GM10248 (cell line): Measurements from ENCODE around the gene SERPINB7.

ENCODE experiments used
- CTCF ChIA-PET: fragments of 300-600 bp; sonication (Branson Sonifier 250); formaldehyde crosslinking; extraction: SDS; loops from one replicate; lab custom pipeline; 2021; ENCODE audit warnings: antibody characterized with exemption; lab: Yijun Ruan, JAX
- POLR2A ChIA-PET: fragments of 350-650 bp; sonication (Branson Sonifier 250); formaldehyde crosslinking; extraction: SDS; loops from one replicate; lab custom pipeline; 2020; ENCODE audit warnings: antibody characterized with exemption; lab: Yijun Ruan, JAX
- DNase-seq: peaks from one replicate; pipeline ENCODE4 v3.0.0; 2012; ENCODE audit errors: extremely low spot score
- TF ChIP-seq, protein P1 (sequence below): IDR thresholded peaks from 2 replicates; pipeline ENCODE4 v1.5.1; 2012; ENCODE audit warnings: mild to moderate bottlenecking, low read depth; ENCODE audit errors: extremely low read depth, missing control alignments, control extremely low read depth

Gene SERPINB7

DNA sequence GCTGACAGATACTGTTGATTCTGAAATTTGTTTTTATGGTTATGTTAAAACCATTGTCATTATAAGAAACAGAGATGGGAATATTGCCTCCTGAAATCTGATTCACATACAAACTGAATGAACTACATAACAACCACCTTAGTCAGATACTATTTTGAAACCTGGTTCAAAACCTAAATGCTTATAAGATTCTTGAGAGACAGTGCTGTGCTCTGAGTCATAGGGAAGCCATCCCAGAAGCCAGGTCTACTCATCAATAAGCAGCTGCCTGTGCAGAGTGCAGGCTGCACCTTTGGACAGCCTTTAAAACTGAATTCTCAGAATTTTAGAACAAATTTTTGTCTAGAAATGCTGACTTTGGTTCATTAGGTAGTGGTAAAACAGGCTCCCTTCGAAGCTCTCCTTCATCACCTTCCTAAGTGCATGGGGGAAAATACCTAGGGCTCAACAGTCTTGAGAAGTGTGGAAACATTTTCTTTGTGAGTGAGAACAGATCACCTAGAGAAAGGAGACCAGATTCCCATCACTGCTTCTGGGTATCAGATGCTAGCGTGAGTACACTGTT lies at the start of gene SERPINB7:
Gene SERPINB7, plus strand, starts transcription at position 253 of the 565 bp plus-strand sequence. CDS start 6,955 bp downstream, outside the sequence.
- TF ChIP-seq, protein P1, sequence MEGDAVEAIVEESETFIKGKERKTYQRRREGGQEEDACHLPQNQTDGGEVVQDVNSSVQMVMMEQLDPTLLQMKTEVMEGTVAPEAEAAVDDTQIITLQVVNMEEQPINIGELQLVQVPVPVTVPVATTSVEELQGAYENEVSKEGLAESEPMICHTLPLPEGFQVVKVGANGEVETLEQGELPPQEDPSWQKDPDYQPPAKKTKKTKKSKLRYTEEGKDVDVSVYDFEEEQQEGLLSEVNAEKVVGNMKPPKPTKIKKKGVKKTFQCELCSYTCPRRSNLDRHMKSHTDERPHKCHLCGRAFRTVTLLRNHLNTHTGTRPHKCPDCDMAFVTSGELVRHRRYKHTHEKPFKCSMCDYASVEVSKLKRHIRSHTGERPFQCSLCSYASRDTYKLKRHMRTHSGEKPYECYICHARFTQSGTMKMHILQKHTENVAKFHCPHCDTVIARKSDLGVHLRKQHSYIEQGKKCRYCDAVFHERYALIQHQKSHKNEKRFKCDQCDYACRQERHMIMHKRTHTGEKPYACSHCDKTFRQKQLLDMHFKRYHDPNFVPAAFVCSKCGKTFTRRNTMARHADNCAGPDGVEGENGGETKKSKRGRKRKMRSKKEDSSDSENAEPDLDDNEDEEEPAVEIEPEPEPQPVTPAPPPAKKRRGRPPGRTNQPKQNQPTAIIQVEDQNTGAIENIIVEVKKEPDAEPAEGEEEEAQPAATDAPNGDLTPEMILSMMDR: no peak
- POLR2A ChIA-PET: no interaction called here
- CTCF ChIA-PET: no interaction called here
- no peak for DNase-seq

DNA sequence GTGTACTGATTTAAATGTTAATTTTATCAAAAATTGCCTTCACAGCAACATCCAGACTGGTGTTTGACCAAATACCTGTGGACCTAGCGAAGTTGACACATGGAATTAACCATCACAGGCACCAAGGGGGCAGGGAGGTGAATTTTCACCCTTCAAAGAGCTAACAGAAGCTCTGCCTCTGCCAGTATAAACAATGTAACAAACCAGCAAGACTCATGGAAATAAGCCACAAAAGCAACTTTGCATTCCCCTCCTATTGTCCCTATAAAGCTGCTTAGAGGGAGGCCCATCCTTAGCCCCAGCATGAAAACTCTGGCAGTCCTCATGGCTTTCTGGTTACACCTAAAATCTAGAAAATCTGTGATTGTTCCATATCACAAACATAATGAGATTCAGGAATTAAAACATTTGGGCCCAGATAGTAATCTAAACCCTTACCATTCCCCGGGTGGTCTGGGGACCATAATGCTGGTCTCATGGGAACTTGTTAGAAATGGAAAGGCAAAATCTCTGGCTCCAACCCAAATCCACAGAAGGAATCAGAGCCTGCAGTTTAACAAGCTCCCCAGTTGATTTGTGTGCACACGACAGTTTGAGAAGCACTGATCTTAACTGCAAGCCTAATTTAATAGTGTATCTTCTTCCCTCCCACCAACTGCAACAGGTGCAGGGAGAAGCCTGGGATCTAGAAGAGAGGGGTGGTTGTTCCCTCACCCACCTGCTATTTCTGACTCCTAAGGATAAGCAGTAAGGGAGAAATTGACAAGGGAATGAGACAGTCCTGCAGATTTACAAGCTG lies 49.3 kb upstream of the SERPINB7 start:
- TF ChIP-seq, protein P1: no peak
- CTCF ChIA-PET: interaction anchor here (1.3 kb wide), 1 partner anchor 12 kb away, joined by 4 read pairs; no protein-coding TSS in a partner anchor
- DNase-seq: no peak
- POLR2A ChIA-PET: no interaction called here

DNA sequence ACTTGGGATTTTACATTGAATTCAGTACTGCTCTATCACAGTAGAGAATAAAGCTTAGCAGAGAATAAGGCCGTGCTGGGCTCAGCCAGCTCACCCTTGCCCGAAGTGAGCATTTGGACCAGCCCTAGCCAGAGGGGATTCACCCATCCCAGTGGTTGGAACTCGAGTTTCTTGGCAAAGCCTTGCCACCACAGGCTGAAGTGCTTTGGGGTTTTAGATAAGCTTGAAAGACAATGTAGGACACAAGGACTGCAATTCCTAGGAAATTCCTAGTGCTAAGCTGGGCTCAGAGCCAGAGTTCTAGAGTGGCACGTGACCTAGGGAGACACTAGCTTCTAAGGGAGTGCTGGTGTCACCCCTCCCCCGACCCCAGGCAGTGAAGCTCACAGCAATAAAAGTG lies 44.4 kb upstream of the SERPINB7 start:
- DNase-seq: no peak
- TF ChIP-seq, protein P1: no peak
- ChIA-PET POLR2A (interaction anchor here (0.6 kb wide), 1 partner anchor 435 kb away, joined by 3 read pairs; no protein-coding TSS in a partner anchor), CTCF (interaction anchor here (1.3 kb wide), 1 partner anchor 11 kb away, joined by 4 read pairs; no protein-coding TSS in a partner anchor)

DNA sequence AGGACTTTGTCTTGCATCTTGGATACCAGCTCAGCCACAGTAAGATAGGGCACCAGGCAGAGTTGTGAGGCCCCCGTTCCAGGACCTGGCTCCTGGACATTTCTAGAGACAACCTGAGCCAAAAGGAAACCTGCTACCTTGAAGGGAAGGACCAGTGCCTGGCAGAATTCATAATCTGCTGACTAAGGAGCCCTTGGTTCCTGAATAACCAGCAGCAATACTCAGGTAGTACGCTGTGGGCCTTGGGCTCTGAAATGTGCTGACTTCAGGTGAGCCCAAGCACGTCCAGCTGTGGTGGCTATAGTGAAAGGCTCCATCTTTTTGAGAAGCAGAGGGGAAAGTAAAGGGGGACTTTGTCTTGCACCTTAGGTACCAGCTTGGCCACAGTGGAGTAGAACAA lies 44.0 kb upstream of the SERPINB7 start:
- no peak for DNase-seq
- TF ChIP-seq, protein P1: no peak
- ChIA-PET CTCF (interaction anchor here (0.6 to 1.3 kb wide), 2 partner anchors 10 to 1270 kb away, joined by 3 to 4 read pairs; no protein-coding TSS in a partner anchor), POLR2A (interaction anchor here (0.6 kb wide), 1 partner anchor 435 kb away, joined by 3 read pairs; no protein-coding TSS in a partner anchor)

- ChIA-PET POLR2A (no interaction called here), CTCF (no interaction called here)
- TF ChIP-seq, protein P1: no peak
- DNase-seq: no peak
These were observed 38.3 kb upstream of the SERPINB7 start for GRCh38 chr18:63736876-63737275.

GRCh38 chr18:63741769-63742168 lies 33.4 kb upstream of the SERPINB7 start:
- POLR2A ChIA-PET: no interaction called here
- no peak for DNase-seq
- CTCF ChIA-PET: interaction anchor here (1.0 to 1.6 kb wide), 11 partner anchors 11 to 231 kb away, joined by 3 to 11 read pairs (median 3); no protein-coding TSS in a partner anchor
- TF ChIP-seq, protein P1: no peak
